ENCODE results near the gene TAF1B.

Gene TAF1B

GRCh38 chr2:9949992-9950520 is 106.8 kb downstream of the TAF1B start:
- no peak for DNase-seq
- H3K9me3 ChIP-seq, result no peaks in the 10 kb centered on the region
- H3K36me3 ChIP-seq, result no peaks in the 10 kb centered on the region
- no peak for TF ChIP-seq CTCF (IDR thresholded peaks at IDR 0.05; ENCODE audit: low read depth, low read length)
- H3K4me3 ChIP-seq (ENCODE audit: low read depth, low read length), result no peak overlapping the region
- H3K4me1 ChIP-seq, result no peaks in the 10 kb centered on the region; the same call in 1 of the 2 replicates
- peaks cover 9% of the 10 kb centered on the region; the same call in 1 of the 2 replicates for H3K27me3 ChIP-seq

- no peak for DNase-seq
- peaks cover 5% of the 10 kb centered on the region; the same call in 1 of the 2 replicates for H3K27me3 ChIP-seq
- no peaks in the 10 kb centered on the region; the same call in 1 of the 2 replicates for H3K4me1 ChIP-seq
- no peaks in the 10 kb centered on the region for H3K36me3 ChIP-seq
- no peak for TF ChIP-seq CTCF (IDR thresholded peaks at IDR 0.05; ENCODE audit: low read depth, low read length)
- no peaks in the 10 kb centered on the region for H3K9me3 ChIP-seq
- peak overlapping the region; percentile 55 for H3K4me3 ChIP-seq (ENCODE audit: low read depth, low read length)
Measured at GRCh38 chr2:9950521-9951271, 107.4 kb downstream of the TAF1B start.

- Histone ChIP-seq H3K4me3 (ENCODE audit: low read depth, low read length) (peak overlapping the region; percentile 55), H3K4me1 (no peaks in the 10 kb centered on the region; the same call in 1 of the 2 replicates), H3K36me3 (no peaks in the 10 kb centered on the region), H3K27me3 (peaks cover 5% of the 10 kb centered on the region; the same call in 1 of the 2 replicates), H3K9me3 (no peaks in the 10 kb centered on the region)
- no peak for DNase-seq
- TF ChIP-seq CTCF (IDR thresholded peaks at IDR 0.05; ENCODE audit: low read depth, low read length), result no peak
Measured at GRCh38 chr2:9951272-9951521, 107.9 kb downstream of the TAF1B start.

- no peak for TF ChIP-seq CTCF (IDR thresholded peaks at IDR 0.05; ENCODE audit: low read depth, low read length)
- Histone ChIP-seq H3K9me3 (no peaks in the 10 kb centered on the region), H3K4me3 (ENCODE audit: low read depth, low read length) (peak within 1 kb of the TSS; percentile 57), H3K27me3 (peaks cover 5% of the 10 kb centered on the region; the same call in 1 of the 2 replicates), H3K36me3 (no peaks in the 10 kb centered on the region), H3K4me1 (no peaks in the 10 kb centered on the region; the same call in 1 of the 2 replicates)
- DNase-seq, result peak; percentile 96
Measured at GRCh38 chr2:9951522-9952285, 108.4 kb downstream of the TAF1B start, which contains the start of gene GRHL1. Gene GRHL1 (plus strand): TSS chr2:9951693. CDS start chr2:9951834, 141 bp downstream.

GRCh38 chr2:9952286-9952737 is 109.0 kb downstream of the TAF1B start:
- Histone ChIP-seq H3K4me1 (no peaks in the 10 kb centered on the region; the same call in 1 of the 2 replicates), H3K9me3 (no peaks in the 10 kb centered on the region), H3K4me3 (ENCODE audit: low read depth, low read length) (peak overlapping the region; percentile 57), H3K27me3 (peaks cover 5% of the 10 kb centered on the region; the same call in 1 of the 2 replicates), H3K36me3 (no peaks in the 10 kb centered on the region)
- no peak for TF ChIP-seq CTCF (IDR thresholded peaks at IDR 0.05; ENCODE audit: low read depth, low read length)
- DNase-seq, result no peak

Data from BE2C (cell line).